ENCODE results near the gene MPPED2.

GRCh38 chr11:30452114-30452513 lies 134.0 kb downstream of the MPPED2 start:
- TF ChIP-seq GATA2 (IDR thresholded peaks at IDR 0.05; ENCODE audit: low read depth, low read length), result no peak
- no peak for TF ChIP-seq GATA3 (IDR thresholded peaks at IDR 0.05; ENCODE audit: low read depth, low read length)

All from SH-SY5Y (cell line).